Measurements from ENCODE around the gene VTN.

The VTN gene

GRCh38 chr17:28363186-28363585, 6.9 kb downstream of the VTN start:
- H3K27me3 ChIP-seq, result no peaks in the 10 kb centered on the region
- no peaks in the 10 kb centered on the region for H3K9me3 ChIP-seq
- no peak for DNase-seq
- TF ChIP-seq, protein P1, sequence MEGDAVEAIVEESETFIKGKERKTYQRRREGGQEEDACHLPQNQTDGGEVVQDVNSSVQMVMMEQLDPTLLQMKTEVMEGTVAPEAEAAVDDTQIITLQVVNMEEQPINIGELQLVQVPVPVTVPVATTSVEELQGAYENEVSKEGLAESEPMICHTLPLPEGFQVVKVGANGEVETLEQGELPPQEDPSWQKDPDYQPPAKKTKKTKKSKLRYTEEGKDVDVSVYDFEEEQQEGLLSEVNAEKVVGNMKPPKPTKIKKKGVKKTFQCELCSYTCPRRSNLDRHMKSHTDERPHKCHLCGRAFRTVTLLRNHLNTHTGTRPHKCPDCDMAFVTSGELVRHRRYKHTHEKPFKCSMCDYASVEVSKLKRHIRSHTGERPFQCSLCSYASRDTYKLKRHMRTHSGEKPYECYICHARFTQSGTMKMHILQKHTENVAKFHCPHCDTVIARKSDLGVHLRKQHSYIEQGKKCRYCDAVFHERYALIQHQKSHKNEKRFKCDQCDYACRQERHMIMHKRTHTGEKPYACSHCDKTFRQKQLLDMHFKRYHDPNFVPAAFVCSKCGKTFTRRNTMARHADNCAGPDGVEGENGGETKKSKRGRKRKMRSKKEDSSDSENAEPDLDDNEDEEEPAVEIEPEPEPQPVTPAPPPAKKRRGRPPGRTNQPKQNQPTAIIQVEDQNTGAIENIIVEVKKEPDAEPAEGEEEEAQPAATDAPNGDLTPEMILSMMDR (IDR thresholded peaks at IDR 0.05), result no peak
- peaks cover 0 to 8% (median 6%) of the 10 kb centered on the region in 4 donors for H3K4me1 ChIP-seq
- no peak overlapping the region for H3K4me3 ChIP-seq
- peaks cover 40 to 80% (median 58%) of the 10 kb centered on the region in 3 donors for H3K36me3 ChIP-seq
- H3K27ac ChIP-seq, result no peak overlapping the region
- intact Hi-C loops (cut with DNase I; ENCODE audit: low total_unique reads), result no loop called here

GRCh38 chr17:28357901-28358197, 12.3 kb downstream of the VTN start:
- no peak for DNase-seq
- intact Hi-C loops (cut with DNase I; ENCODE audit: low total_unique reads), result no loop called here
- H3K27ac ChIP-seq, result peak overlapping the region; percentile 82 to 93

GRCh38 chr17:28357061-28357900, 12.8 kb downstream of the VTN start, which contains the start of gene POLDIP2:
Gene POLDIP2 (minus strand): TSS chr17:28357527. CDS start chr17:28357448, 79 bp downstream.
- H3K4me1 ChIP-seq, result peaks cover 0 to 32% (median 25%) of the 10 kb centered on the region in 4 donors
- H3K36me3 ChIP-seq, result peaks cover 53 to 67% (median 58%) of the 10 kb centered on the region in 3 donors
- H3K27me3 ChIP-seq, result no peaks in the 10 kb centered on the region
- peak within 1 kb of the TSS; percentile 82 to 93 for H3K27ac ChIP-seq
- peak; percentile 91 to 97 for DNase-seq
- peak within 1 kb of the TSS; percentile 69 to 87 for H3K4me3 ChIP-seq
- H3K9me3 ChIP-seq, result no peaks in the 10 kb centered on the region
- intact Hi-C loops (cut with DNase I; ENCODE audit: low total_unique reads), result no loop called here
- TF ChIP-seq, protein P1 (IDR thresholded peaks at IDR 0.05), result no peak

More at GRCh38 chr17:28357901-28358197, 12.3 kb downstream of the VTN start:
- Histone ChIP-seq H3K36me3 (peaks cover 53 to 67% (median 58%) of the 10 kb centered on the region in 3 donors), H3K4me3 (peak overlapping the region; percentile 69 to 87), H3K4me1 (peaks cover 0 to 32% (median 25%) of the 10 kb centered on the region in 4 donors), H3K27me3 (no peaks in the 10 kb centered on the region), H3K9me3 (no peaks in the 10 kb centered on the region)
- TF ChIP-seq, protein P1 (IDR thresholded peaks at IDR 0.05), result no peak

DNA sequence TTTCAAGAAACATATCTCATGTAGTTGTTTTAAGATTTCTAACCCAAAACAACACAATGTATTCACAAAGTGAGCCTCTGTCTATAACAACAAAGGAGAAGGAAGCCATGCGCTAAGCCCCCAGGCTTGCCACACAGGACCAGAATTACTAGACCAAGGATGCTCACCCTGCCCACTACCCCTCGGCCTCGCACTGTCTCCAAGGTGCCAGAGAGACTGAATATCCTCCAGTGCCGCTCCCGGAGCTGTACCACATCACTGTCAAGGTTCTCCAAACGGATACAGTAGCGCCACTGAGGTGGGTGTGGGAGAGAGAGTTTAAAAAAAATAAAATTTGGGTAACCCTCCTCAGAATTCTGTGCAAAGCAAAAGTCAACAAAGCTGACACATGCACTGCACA, 19.8 kb downstream of the VTN start:
- Histone ChIP-seq H3K4me1 (peaks cover 0 to 28% (median 16%) of the 10 kb centered on the region in 4 donors), H3K9me3 (no peaks in the 10 kb centered on the region), H3K27ac (no peak overlapping the region), H3K4me3 (no peak overlapping the region), H3K27me3 (no peaks in the 10 kb centered on the region), H3K36me3 (peaks cover 48 to 100% (median 96%) of the 10 kb centered on the region in 3 donors)
- intact Hi-C loops (cut with DNase I; ENCODE audit: low total_unique reads), result no loop called here
- no peak for DNase-seq
- TF ChIP-seq, protein P1 (IDR thresholded peaks at IDR 0.05), result no peak

GRCh38 chr17:28348979-28349378, 21.1 kb downstream of the VTN start:
- DNase-seq, result no peak
- H3K9me3 ChIP-seq, result no peaks in the 10 kb centered on the region
- no peak overlapping the region for H3K27ac ChIP-seq
- intact Hi-C loops (cut with DNase I; ENCODE audit: low total_unique reads), result no loop called here
- no peak overlapping the region for H3K4me3 ChIP-seq
- peaks cover 43 to 100% (median 99%) of the 10 kb centered on the region in 3 donors for H3K36me3 ChIP-seq
- TF ChIP-seq, protein P1 (IDR thresholded peaks at IDR 0.05), result no peak
- peaks cover 0 to 30% (median 14%) of the 10 kb centered on the region in 4 donors for H3K4me1 ChIP-seq
- H3K27me3 ChIP-seq, result no peaks in the 10 kb centered on the region

Measured in tibial artery (tissue), 4 donors.